ENCODE data around the gene RAD51B.

- TF ChIP-seq EZH2 (IDR thresholded peaks at IDR 0.05; ENCODE audit: low read length, missing control alignments) (no peak), CTCF (conservative IDR thresholded peaks at IDR 0.05 in 1 of 2, IDR thresholded peaks at IDR 0.05 in 1 of 2; ENCODE audit: low read depth in 1 of 2, low read length in 2 of 2) (no peak)
Observed at GRCh38 chr14:68730811-68731425, 911.3 kb downstream of the RAD51B start.
